Calu3 (cell line): Measurements from ENCODE around the gene TNK2. TPM values are rescaled to one million over a fixed set of nuclear protein-coding genes. Genes with fewer than 3 reads are reported as not detected.
"Not testable (repeated sequence)": the region's sequence is repeated elsewhere in the genome, so short reads cannot be mapped to it uniquely, and the experiment has no call there.

ENCODE experiments used
- BruUV-seq: library from RNA; stranded (reverse); fragments of 400-500 nt; replicated peaks from 2 replicates; lab custom pipeline; 2021; lab: Mats Ljungman, UMichigan
- CTCF ChIA-PET: fragments of 300-600 bp; sonication (Branson Sonifier 250); formaldehyde crosslinking; loops from one replicate; lab custom pipeline; 2022; ENCODE audit warnings: antibody characterized with exemption; lab: Charles Lee
- DNase-seq: peaks from one replicate; pipeline ENCODE4 v3.0.0; 2022
- H3K27ac Mint-ChIP-seq: one replicate; pipeline ENCODE4 v1.8.0; 2022; ENCODE audit warnings: mixed read lengths; ENCODE audit not compliant: unreplicated experiment
- H3K27me3 Mint-ChIP-seq: one replicate; pipeline ENCODE4 v1.8.0; 2022; ENCODE audit warnings: mixed read lengths; ENCODE audit not compliant: unreplicated experiment
- H3K36me3 Mint-ChIP-seq: one replicate; pipeline ENCODE4 v1.8.0; 2022; ENCODE audit warnings: mild to moderate bottlenecking, moderate library complexity, mixed read lengths; ENCODE audit not compliant: insufficient read depth, unreplicated experiment
- H3K4me1 Mint-ChIP-seq: one replicate; pipeline ENCODE4 v1.8.0; 2022; ENCODE audit warnings: mild to moderate bottlenecking, low read depth, mixed read lengths; ENCODE audit not compliant: unreplicated experiment
- H3K4me3 Mint-ChIP-seq: one replicate; pipeline ENCODE4 v1.8.0; 2022; ENCODE audit warnings: mild to moderate bottlenecking, low read depth, moderate library complexity, mixed read lengths; ENCODE audit not compliant: unreplicated experiment
- H3K9me3 Mint-ChIP-seq: one replicate; pipeline ENCODE4 v1.8.0; 2022; ENCODE audit warnings: low read depth, mixed read lengths; ENCODE audit not compliant: unreplicated experiment
- CTCF ChIP-seq: fragments of 200-600 bp; IDR thresholded peaks from one replicate; pipeline ENCODE4 v1.8.0; 2022; ENCODE audit warnings: antibody characterized with exemption; ENCODE audit not compliant: unreplicated experiment
- intact Hi-C: fragments of 100-400 bp; cut with micrococcal nuclease; formaldehyde crosslinking; loops from one replicate; pipeline ENCODE4 v1.10.0; 2022; ENCODE audit not compliant: unreplicated experiment
- total RNA-seq: library from RNA; stranded (reverse); gene quantifications from 2 replicates; pipeline ENCODE4 v1.2.3, GENCODE V29; 2022

The TNK2 gene
- total RNA-seq, 1 experiment from 2014 or later: 50.4 TPM

DNA sequence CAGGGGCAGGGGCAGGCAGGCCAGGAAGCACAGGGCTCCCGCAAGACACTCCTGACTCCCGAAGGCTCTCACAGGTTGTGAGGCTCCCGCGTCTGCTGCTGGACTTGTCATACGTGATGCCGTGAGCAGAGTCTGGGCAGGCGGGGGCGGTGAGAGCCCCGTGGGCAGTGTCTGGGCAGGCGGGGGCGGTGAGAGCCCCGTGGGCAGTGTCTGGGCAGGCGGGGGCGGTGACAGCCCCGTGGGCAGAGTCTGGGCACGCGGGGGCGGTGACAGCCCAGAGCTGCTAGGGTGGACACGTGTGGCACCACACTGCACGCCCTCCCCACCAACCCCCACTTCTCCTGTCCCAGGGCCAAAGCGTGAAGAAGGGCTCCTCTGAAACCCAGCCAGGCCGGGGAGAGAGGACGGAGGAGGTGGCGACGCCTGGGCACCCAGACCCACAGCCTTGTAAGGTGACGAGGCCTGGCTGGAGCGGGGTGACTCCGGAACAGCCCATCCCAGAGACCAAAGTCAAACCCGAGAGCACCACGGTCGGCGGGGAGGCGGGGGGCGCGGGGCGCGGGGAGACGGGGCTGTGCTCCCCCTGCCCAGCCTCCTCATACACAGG is 35.0 kb downstream of the TNK2 start:
- peaks cover 13% of the 10 kb centered on the region for H3K4me1 Mint-ChIP-seq
- DNase-seq: no peak
- TF ChIP-seq CTCF: no peak
- H3K9me3 Mint-ChIP-seq: no peaks in the 10 kb centered on the region
- H3K36me3 Mint-ChIP-seq: peaks cover 41% of the 10 kb centered on the region
- no peak overlapping the region for H3K27ac Mint-ChIP-seq
- CTCF ChIA-PET: no interaction called here
- no peaks in the 10 kb centered on the region for H3K27me3 Mint-ChIP-seq
- no TSS peak for BruUV-seq
- intact Hi-C loops: no loop called here
- H3K4me3 Mint-ChIP-seq: no peak overlapping the region

DNA sequence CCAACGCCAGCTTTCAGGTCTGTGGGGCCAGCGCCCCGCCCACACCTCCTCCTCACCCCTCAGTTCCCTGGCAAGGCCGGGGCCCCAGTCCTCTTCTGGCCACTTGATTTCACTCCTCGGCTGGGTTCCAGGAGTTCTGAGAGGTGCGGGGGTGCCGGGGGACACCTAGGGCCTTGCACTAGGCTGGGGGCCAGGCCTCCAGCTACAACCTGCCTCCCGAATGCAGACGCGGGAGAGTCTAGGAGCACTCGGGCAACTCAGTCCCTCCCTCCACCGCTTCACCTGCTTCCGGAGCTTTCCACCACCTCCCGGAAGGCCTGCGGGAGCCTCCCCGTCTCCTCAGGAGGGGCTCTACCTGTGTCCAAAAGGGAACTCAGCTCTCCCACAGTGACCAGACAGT is 35.6 kb downstream of the TNK2 start:
- no peaks in the 10 kb centered on the region for H3K27me3 Mint-ChIP-seq
- H3K9me3 Mint-ChIP-seq: no peaks in the 10 kb centered on the region
- BruUV-seq: no TSS peak
- peaks cover 11% of the 10 kb centered on the region for H3K4me1 Mint-ChIP-seq
- H3K27ac Mint-ChIP-seq: no peak overlapping the region
- no peak for TF ChIP-seq CTCF
- peaks cover 42% of the 10 kb centered on the region for H3K36me3 Mint-ChIP-seq
- intact Hi-C loops: no loop called here
- H3K4me3 Mint-ChIP-seq: no peak overlapping the region
- CTCF ChIA-PET: no interaction called here
- DNase-seq: no peak

DNA sequence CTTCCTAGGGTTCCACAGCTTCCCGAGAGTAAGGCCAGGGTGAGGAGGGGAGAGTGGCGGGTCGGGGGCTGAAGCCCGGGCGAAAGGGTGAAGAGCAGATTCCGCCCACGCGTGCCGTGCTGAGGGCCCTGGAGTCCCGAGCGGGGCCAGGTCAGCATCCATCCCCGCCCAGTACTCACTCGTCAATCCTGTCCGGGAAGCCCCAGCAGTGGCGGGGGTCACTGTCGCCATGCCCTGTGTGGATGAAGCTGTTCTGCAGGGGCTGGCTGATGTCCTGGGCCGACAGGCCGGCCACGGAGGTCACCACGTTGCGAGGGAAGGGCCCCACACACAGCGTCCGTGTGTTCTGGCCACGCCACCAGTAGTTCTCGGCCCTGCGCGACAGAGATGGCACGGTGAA is 36.3 kb downstream of the TNK2 start:
- Mint-ChIP-seq H3K9me3 (no peaks in the 10 kb centered on the region), H3K4me3 (no peak overlapping the region), H3K27ac (no peak overlapping the region), H3K4me1 (peaks cover 4% of the 10 kb centered on the region), H3K36me3 (peaks cover 42% of the 10 kb centered on the region), H3K27me3 (no peaks in the 10 kb centered on the region)
- CTCF ChIA-PET: no interaction called here
- intact Hi-C loops: no loop called here
- no TSS peak for BruUV-seq
- TF ChIP-seq CTCF: no peak
- no peak for DNase-seq

DNA sequence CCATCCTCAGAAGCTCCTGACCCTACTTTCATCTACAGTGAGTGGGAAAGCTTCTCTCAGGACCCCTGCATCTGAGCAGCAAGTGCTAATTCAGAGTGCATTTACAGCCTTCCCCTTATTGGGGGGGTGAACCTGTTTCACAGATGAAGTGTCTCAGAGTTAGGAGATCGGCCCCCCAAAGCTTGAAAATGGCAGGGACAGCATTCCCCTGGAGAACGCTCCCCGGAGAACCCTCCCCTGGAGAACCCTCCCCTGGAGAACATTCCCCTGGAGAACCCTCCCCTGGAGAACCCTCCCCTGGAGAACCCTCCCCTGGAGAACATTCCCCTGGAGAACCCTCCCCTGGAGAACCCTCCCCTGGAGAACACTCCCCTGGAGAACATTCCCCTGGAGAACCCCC is 36.7 kb downstream of the TNK2 start:
- BruUV-seq, H3K27ac Mint-ChIP-seq, H3K4me1 Mint-ChIP-seq, DNase-seq, H3K27me3 Mint-ChIP-seq, H3K4me3 Mint-ChIP-seq, intact Hi-C loops, H3K9me3 Mint-ChIP-seq: not testable (repeated sequence)
- H3K36me3 Mint-ChIP-seq: peaks cover 39% of the 10 kb centered on the region
- CTCF ChIA-PET: interaction anchor here (0.7 kb wide), 1 partner anchor 8 kb away, joined by 3 read pairs; no protein-coding TSS in a partner anchor

DNA sequence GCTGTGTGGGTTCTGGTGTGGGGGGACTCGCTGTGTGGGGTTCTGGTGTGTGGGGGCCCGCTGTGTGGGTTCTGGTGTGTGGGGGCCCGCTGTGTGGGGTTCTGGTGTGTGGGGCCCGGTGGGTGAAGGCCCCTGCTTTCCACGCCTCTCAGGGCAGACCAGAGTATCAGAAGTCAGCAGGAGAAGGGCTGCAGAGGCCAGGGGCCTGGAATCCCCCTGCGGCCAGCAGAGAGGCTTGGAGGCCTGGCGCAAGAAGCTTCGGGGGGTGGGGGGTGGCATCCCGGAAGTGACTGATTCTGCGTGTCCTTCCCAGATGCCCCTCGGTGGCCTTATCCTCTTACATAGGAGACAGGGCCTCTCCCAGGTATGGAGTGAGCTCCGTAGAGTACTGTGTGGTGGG is 37.4 kb downstream of the TNK2 start:
- no peak for DNase-seq
- H3K9me3 Mint-ChIP-seq: no peaks in the 10 kb centered on the region
- H3K4me1 Mint-ChIP-seq: no peaks in the 10 kb centered on the region
- no peak overlapping the region for H3K4me3 Mint-ChIP-seq
- CTCF ChIA-PET: interaction anchor here (0.6 to 0.7 kb wide), 2 partner anchors 8 to 11 kb away, joined by 3 to 5 read pairs; no protein-coding TSS in a partner anchor
- intact Hi-C loops: no loop called here
- BruUV-seq: no TSS peak
- TF ChIP-seq CTCF: no peak
- H3K36me3 Mint-ChIP-seq: peaks cover 32% of the 10 kb centered on the region
- no peak overlapping the region for H3K27ac Mint-ChIP-seq
- no peaks in the 10 kb centered on the region for H3K27me3 Mint-ChIP-seq
